Liver (tissue), 3 donors: ENCODE measurements around the gene BRD9.

Experiments used
- CTCF ChIP-seq: fragments of 150-350 bp; IDR thresholded peaks from 2 replicates; pipeline ENCODE4 v1.5.1; 2017; ENCODE audit warnings: improper control_type of control experiment, low read depth, low read length; ENCODE audit not compliant: missing input control
- EGR1 ChIP-seq, 2 donors: IDR thresholded peaks; 2 replicates each; pipeline ENCODE4 v1.6.1; 2016 to 2018; ENCODE audit warnings: antibody characterized with exemption in 2 of 2, low read depth in 2 of 2
- GABPA ChIP-seq, 2 donors: IDR thresholded peaks in 1 of 2; conservative IDR thresholded peaks in 1 of 2; 2 replicates each; pipeline ENCODE4 v1.6.1; 2016; ENCODE audit warnings: antibody characterized with exemption in 2 of 2, mild to moderate bottlenecking in 1 of 2, moderate library complexity in 1 of 2
- NR2F2 ChIP-seq: IDR thresholded peaks from 2 replicates; pipeline ENCODE4 v1.6.1; 2016; ENCODE audit warnings: antibody characterized with exemption
- RAD21 ChIP-seq, 2 donors: IDR thresholded peaks; 2 replicates each; pipeline ENCODE4 v1.6.1; 2016; ENCODE audit warnings: antibody characterized with exemption in 2 of 2, mild to moderate bottlenecking in 2 of 2
- REST ChIP-seq: IDR thresholded peaks from 2 replicates; pipeline ENCODE4 v1.6.1; 2016; ENCODE audit warnings: antibody characterized with exemption, mild to moderate bottlenecking
- RXRA ChIP-seq, 2 donors: IDR thresholded peaks; 2 replicates each; pipeline ENCODE4 v1.6.1; 2017 to 2018; ENCODE audit warnings: antibody characterized with exemption in 2 of 2, mild to moderate bottlenecking in 1 of 2
- SP1 ChIP-seq: IDR thresholded peaks from 2 replicates; pipeline ENCODE4 v1.6.1; 2018; ENCODE audit warnings: antibody characterized with exemption, mild to moderate bottlenecking
- TAF1 ChIP-seq: conservative IDR thresholded peaks from 2 replicates; pipeline ENCODE4 v1.6.1; 2016; ENCODE audit warnings: antibody characterized with exemption, mild to moderate bottlenecking
- YY1 ChIP-seq: IDR thresholded peaks from 2 replicates; pipeline ENCODE4 v1.6.1; 2016; ENCODE audit warnings: antibody characterized with exemption, mild to moderate bottlenecking
- TF ChIP-seq, protein P1 (sequence below): IDR thresholded peaks from 2 replicates; pipeline ENCODE4 v1.6.1; 2016; ENCODE audit warnings: antibody characterized with exemption
- donor health status: healthy.
- donor health status: healthy.

GRCh38 chr5:916441-917293 lies 24.1 kb upstream of the BRD9 start:
- TF ChIP-seq CTCF (no peak), RAD21 (IDR thresholded peaks at IDR 0.05) (no peak), YY1 (no peak), TAF1 (no peak), NR2F2 (no peak), SP1 (no peak), GABPA (IDR thresholded peaks at IDR 0.05 in 1 of 2, conservative IDR thresholded peaks at IDR 0.05 in 1 of 2) (no peak), REST (no peak), EGR1 (IDR thresholded peaks at IDR 0.05; ENCODE audit: low read depth in 2 of 2) (no peak), RXRA (IDR thresholded peaks at IDR 0.05) (no peak)
- TF ChIP-seq, protein P1, sequence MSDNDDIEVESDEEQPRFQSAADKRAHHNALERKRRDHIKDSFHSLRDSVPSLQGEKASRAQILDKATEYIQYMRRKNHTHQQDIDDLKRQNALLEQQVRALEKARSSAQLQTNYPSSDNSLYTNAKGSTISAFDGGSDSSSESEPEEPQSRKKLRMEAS: no peak
